ENCODE results near the gene ENOX1.

GRCh38 chr13:43297967-43298678 is 488.6 kb downstream of the ENOX1 start:
- TF ChIP-seq, protein P1, sequence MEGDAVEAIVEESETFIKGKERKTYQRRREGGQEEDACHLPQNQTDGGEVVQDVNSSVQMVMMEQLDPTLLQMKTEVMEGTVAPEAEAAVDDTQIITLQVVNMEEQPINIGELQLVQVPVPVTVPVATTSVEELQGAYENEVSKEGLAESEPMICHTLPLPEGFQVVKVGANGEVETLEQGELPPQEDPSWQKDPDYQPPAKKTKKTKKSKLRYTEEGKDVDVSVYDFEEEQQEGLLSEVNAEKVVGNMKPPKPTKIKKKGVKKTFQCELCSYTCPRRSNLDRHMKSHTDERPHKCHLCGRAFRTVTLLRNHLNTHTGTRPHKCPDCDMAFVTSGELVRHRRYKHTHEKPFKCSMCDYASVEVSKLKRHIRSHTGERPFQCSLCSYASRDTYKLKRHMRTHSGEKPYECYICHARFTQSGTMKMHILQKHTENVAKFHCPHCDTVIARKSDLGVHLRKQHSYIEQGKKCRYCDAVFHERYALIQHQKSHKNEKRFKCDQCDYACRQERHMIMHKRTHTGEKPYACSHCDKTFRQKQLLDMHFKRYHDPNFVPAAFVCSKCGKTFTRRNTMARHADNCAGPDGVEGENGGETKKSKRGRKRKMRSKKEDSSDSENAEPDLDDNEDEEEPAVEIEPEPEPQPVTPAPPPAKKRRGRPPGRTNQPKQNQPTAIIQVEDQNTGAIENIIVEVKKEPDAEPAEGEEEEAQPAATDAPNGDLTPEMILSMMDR (IDR thresholded peaks at IDR 0.05; ENCODE audit: low read depth, low read length), result no peak
- TF ChIP-seq EZH2phosphoT487 (IDR thresholded peaks at IDR 0.05; ENCODE audit: low read depth), result no peak
